ENCODE results near the gene VKORC1L1. TPM values are rescaled to one million over a fixed set of nuclear protein-coding genes. Genes with fewer than 3 reads are reported as not detected.

VKORC1L1 gene
- total RNA-seq, 1 donor from 2014 or later, result 15.7 TPM

GRCh38 chr7:65974191-65974801 is 101.4 kb downstream of the VKORC1L1 start:
- Histone ChIP-seq H3K9ac (ENCODE audit: low read depth in 1 of 3, low read length in 3 of 3) (no peak overlapping the region), H3K4me3 (ENCODE audit: low read length in 3 of 3) (no peak overlapping the region), H3K27me3 (ENCODE audit: control insufficient read depth in 3 of 3, insufficient read depth in 3 of 3, low read length in 3 of 3) (no peaks in the 10 kb centered on the region), H3K27ac (ENCODE audit: low read depth, low read length) (no peak overlapping the region), H3K9me3 (ENCODE audit: control insufficient read depth in 3 of 3, low read length in 3 of 3) (no peaks in the 10 kb centered on the region), H3K4me1 (ENCODE audit: control insufficient read depth in 3 of 3, insufficient read depth in 3 of 3, low read length in 3 of 3) (no peaks in the 10 kb centered on the region), H3K36me3 (ENCODE audit: control insufficient read depth in 3 of 3, insufficient read depth in 3 of 3, low read length in 3 of 3) (peaks cover 58 to 63% (median 61%) of the 10 kb centered on the region in 3 donors)

- Histone ChIP-seq H3K4me3 (ENCODE audit: low read length in 3 of 3) (no peak overlapping the region), H3K4me1 (ENCODE audit: control insufficient read depth in 3 of 3, insufficient read depth in 3 of 3, low read length in 3 of 3) (no peaks in the 10 kb centered on the region), H3K9ac (ENCODE audit: low read depth in 1 of 3, low read length in 3 of 3) (no peak overlapping the region), H3K27ac (ENCODE audit: low read depth, low read length) (no peak overlapping the region), H3K27me3 (ENCODE audit: control insufficient read depth in 3 of 3, insufficient read depth in 3 of 3, low read length in 3 of 3) (no peaks in the 10 kb centered on the region), H3K9me3 (ENCODE audit: control insufficient read depth in 3 of 3, low read length in 3 of 3) (no peaks in the 10 kb centered on the region), H3K36me3 (ENCODE audit: control insufficient read depth in 3 of 3, insufficient read depth in 3 of 3, low read length in 3 of 3) (peaks cover 57 to 62% (median 60%) of the 10 kb centered on the region in 3 donors)
Measured at GRCh38 chr7:65974876-65975275, 102.0 kb downstream of the VKORC1L1 start.

DNA sequence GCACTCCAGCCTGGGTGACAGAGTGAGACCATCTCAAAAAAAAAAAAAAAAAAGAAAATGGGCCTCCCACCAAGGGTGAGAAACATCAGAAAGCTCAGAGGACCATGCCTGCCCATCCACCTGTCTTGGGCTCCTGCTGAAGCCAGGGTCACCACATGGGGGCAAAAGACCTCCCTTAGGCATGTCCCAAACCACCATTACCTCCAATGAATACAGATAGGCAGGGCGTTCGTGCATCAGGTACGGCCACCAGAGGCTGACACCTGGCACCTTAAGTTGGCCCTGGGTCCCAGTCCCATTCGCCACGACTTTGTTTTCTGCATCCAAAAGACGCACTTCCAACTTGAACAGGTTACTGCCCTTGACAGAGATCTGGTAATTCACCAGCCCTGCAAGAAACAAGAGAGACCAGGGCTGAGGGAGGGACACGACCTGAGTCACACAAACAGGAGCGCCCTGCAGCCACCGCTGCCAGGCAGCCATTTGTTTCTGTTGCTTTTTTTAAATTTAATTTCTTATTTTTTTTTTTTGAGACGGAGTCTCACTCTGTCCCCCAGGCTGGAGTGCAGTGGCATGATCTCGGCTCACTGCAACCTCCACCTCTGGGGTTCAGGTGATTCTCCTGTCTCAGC is 103.1 kb downstream of the VKORC1L1 start:
- Histone ChIP-seq H3K36me3 (ENCODE audit: control insufficient read depth in 3 of 3, insufficient read depth in 3 of 3, low read length in 3 of 3) (peaks cover 50 to 56% (median 53%) of the 10 kb centered on the region in 3 donors), H3K4me1 (ENCODE audit: control insufficient read depth in 3 of 3, insufficient read depth in 3 of 3, low read length in 3 of 3) (peaks cover 5 to 9% (median 8%) of the 10 kb centered on the region in 3 donors), H3K9ac (ENCODE audit: low read depth in 1 of 3, low read length in 3 of 3) (no peak overlapping the region), H3K9me3 (ENCODE audit: control insufficient read depth in 3 of 3, low read length in 3 of 3) (no peaks in the 10 kb centered on the region), H3K4me3 (ENCODE audit: low read length in 3 of 3) (no peak overlapping the region), H3K27ac (ENCODE audit: low read depth, low read length) (no peak overlapping the region), H3K27me3 (ENCODE audit: control insufficient read depth in 3 of 3, insufficient read depth in 3 of 3, low read length in 3 of 3) (no peaks in the 10 kb centered on the region)

DNA sequence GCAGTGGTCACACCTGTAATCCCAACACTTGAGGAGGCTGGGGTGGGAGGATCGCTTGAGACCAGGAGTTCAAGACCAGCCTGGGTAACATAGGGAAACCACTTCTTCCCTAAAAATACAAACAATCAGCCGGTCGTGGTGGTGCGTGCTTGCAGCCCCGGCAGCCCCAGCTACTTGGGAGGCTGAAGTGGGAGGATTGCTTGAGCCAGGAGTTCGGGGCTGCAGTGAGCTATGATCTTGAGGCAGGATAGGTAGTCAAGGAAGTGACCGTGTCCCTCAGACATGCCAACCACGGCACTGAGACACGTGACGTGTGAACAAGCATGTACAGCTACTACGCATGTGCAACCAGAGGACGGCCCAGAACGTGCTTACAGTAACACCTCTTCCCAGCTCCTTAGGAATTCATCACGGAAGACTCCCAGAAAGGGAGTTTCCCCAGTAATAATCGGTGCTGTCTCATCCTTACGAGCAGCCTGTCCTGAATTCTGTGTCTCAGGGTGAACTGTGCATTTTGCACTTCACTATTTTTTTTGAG is 103.9 kb downstream of the VKORC1L1 start:
- Histone ChIP-seq H3K36me3 (ENCODE audit: control insufficient read depth in 3 of 3, insufficient read depth in 3 of 3, low read length in 3 of 3) (peaks cover 47 to 49% (median 48%) of the 10 kb centered on the region in 3 donors), H3K27me3 (ENCODE audit: control insufficient read depth in 3 of 3, insufficient read depth in 3 of 3, low read length in 3 of 3) (no peaks in the 10 kb centered on the region), H3K4me1 (ENCODE audit: control insufficient read depth in 3 of 3, insufficient read depth in 3 of 3, low read length in 3 of 3) (peaks cover 8 to 12% (median 9%) of the 10 kb centered on the region in 3 donors), H3K9me3 (ENCODE audit: control insufficient read depth in 3 of 3, low read length in 3 of 3) (no peaks in the 10 kb centered on the region), H3K4me3 (ENCODE audit: low read length in 3 of 3) (no peak overlapping the region), H3K9ac (ENCODE audit: low read depth in 1 of 3, low read length in 3 of 3) (no peak overlapping the region), H3K27ac (ENCODE audit: low read depth, low read length) (no peak overlapping the region)

DNA sequence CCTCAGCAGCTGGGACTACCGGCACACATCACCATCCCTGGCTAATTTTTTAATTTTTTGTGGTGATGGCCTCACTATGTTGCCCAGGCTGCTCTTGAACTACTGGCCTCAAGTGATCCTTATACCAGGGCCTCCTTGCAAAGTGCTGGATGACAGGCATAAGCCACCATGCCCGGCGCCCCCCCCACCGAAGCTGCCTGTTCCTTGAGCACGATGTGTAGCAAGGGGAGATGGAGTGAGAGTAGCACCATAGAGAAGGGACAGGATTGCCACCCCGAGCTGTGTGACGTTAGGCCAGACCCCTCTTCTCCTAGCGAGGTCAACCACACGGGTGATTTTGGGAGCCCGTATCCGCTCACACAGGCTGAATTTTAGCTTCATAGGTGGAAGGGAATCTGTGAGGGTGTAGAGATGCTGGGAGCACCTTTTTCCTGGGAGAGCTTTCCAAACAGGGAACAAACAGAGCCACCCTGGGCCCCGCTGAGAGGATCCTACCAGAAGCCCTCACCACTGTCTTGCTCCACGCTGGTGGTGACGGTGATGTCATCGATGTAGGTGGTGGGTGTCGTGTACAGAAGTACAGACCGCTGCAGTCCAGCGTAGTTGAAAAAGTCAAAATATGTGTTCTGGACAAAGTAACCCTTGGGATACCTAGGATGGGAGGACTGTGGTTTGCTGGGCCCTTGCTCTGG is 106.2 kb downstream of the VKORC1L1 start:
- Histone ChIP-seq H3K9ac (ENCODE audit: low read depth in 1 of 3, low read length in 3 of 3) (no peak overlapping the region), H3K4me3 (ENCODE audit: low read length in 3 of 3) (no peak overlapping the region), H3K9me3 (ENCODE audit: control insufficient read depth in 3 of 3, low read length in 3 of 3) (no peaks in the 10 kb centered on the region), H3K36me3 (ENCODE audit: control insufficient read depth in 3 of 3, insufficient read depth in 3 of 3, low read length in 3 of 3) (peaks cover 28 to 32% (median 31%) of the 10 kb centered on the region in 3 donors), H3K27ac (ENCODE audit: low read depth, low read length) (no peak overlapping the region), H3K4me1 (ENCODE audit: control insufficient read depth in 3 of 3, insufficient read depth in 3 of 3, low read length in 3 of 3) (peaks cover 13 to 19% (median 13%) of the 10 kb centered on the region in 3 donors), H3K27me3 (ENCODE audit: control insufficient read depth in 3 of 3, insufficient read depth in 3 of 3, low read length in 3 of 3) (no peaks in the 10 kb centered on the region)

DNA sequence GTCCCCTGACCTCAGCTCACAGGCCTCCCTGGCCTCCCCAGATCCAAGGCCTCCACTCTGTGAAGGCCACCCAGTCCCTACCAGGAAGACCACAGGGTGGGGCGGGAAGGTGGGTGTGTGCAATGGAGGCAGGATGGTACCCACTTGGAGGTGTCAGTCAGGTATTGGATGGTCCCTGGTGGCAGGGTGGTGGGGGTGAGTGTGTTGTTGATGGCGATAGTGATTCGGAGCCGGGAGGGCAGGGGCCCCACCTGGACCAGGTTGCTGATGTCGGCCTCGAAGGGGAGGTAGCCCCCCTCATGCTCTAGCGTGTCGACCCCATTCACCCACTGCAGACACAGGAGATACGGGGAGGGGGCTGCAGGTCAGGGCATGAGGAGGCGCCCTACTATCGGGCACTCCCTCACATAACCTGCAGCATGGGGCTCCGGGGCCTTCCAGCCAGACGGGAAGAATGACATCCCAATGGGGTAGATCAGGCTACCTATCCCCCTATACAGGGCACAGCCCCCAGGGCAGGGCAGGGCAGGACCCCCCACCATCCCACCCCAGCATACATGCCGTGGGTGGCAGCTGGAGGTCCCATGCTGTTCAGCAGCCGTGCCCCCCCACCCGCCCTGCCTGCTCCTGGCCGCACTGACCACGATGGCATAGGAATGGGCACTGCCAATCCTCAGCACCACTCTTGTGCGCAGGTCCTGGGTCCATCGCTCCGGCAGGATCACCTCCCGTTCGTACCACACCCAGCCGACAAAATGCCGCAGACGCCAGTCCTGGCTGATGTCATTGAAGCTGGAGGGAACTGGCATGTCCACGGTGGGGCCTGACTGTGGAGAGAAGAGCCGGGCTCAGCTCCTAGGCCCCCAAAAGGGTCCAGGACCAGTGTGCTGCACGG is 107.0 kb downstream of the VKORC1L1 start:
- Histone ChIP-seq H3K27me3 (ENCODE audit: control insufficient read depth in 3 of 3, insufficient read depth in 3 of 3, low read length in 3 of 3) (no peaks in the 10 kb centered on the region), H3K4me3 (ENCODE audit: low read length in 3 of 3) (peak overlapping the region in 1 of 3 donors; percentile 84), H3K9ac (ENCODE audit: low read depth in 1 of 3, low read length in 3 of 3) (peak overlapping the region in 1 of 3 donors; percentile 62), H3K9me3 (ENCODE audit: control insufficient read depth in 3 of 3, low read length in 3 of 3) (no peaks in the 10 kb centered on the region), H3K27ac (ENCODE audit: low read depth, low read length) (no peak overlapping the region), H3K4me1 (ENCODE audit: control insufficient read depth in 3 of 3, insufficient read depth in 3 of 3, low read length in 3 of 3) (peaks cover 13 to 19% (median 13%) of the 10 kb centered on the region in 3 donors), H3K36me3 (ENCODE audit: control insufficient read depth in 3 of 3, insufficient read depth in 3 of 3, low read length in 3 of 3) (peaks cover 20 to 24% (median 23%) of the 10 kb centered on the region in 3 donors)

DNA sequence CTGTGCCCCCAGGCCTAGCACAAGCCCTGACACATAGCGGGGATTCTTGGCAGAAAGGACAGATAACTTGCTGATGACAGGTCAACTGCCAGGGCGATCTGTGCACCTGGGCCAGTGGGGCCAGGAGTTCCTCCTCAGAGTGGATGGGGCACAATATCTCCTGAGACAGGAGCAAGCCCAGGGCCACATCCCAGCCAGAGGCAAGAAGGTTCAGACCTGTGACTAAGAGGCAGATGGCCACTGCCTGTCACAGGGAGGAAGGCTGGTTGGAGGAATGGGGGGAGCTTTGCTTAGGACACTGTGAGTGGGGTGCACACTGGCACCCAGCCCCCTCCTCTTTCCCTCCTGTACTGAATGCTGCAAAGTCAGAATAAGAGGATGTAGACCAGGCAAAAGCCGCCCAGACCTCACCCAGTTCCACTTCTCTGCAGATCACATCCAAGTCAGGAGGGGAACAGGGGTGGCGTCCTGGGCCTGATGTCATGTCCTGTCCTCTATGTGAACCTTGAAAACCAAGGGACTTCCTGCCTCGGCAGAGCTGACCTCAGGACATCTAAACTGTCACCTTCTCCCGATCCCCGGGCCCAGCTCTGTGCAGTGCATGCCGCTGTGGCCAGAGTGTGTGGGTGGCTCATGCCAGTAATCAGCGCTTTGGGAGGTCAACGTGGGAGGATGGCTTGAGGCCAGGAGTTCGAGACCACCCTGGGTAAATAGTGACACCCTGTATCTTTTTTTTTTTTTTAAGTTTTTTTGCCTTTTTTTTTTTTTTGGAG is 107.8 kb downstream of the VKORC1L1 start:
- Histone ChIP-seq H3K9me3 (ENCODE audit: control insufficient read depth in 3 of 3, low read length in 3 of 3) (no peaks in the 10 kb centered on the region), H3K9ac (ENCODE audit: low read depth in 1 of 3, low read length in 3 of 3) (peak overlapping the region in 2 of 3 donors; percentile 62 to 70), H3K27ac (ENCODE audit: low read depth, low read length) (no peak overlapping the region)

GRCh38 chr7:65981965-65982792 is 109.3 kb downstream of the VKORC1L1 start, which contains the start of gene GUSB:
Gene GUSB (minus strand): TSS chr7:65982213. CDS start chr7:65982183, 30 bp downstream.
- H3K4me1 ChIP-seq (ENCODE audit: control insufficient read depth in 3 of 3, insufficient read depth in 3 of 3, low read length in 3 of 3), result peaks cover 13 to 19% (median 13%) of the 10 kb centered on the region in 3 donors
- H3K4me3 ChIP-seq (ENCODE audit: low read length in 3 of 3), result peak within 1 kb of the TSS; percentile 79 to 84 (median 83)
- no peaks in the 10 kb centered on the region for H3K9me3 ChIP-seq (ENCODE audit: control insufficient read depth in 3 of 3, low read length in 3 of 3)
- peak within 1 kb of the TSS; percentile 83 to 92 (median 91) for H3K9ac ChIP-seq (ENCODE audit: low read depth in 1 of 3, low read length in 3 of 3)
- peaks cover 9 to 12% (median 10%) of the 10 kb centered on the region in 3 donors for H3K36me3 ChIP-seq (ENCODE audit: control insufficient read depth in 3 of 3, insufficient read depth in 3 of 3, low read length in 3 of 3)
- no peaks in the 10 kb centered on the region for H3K27me3 ChIP-seq (ENCODE audit: control insufficient read depth in 3 of 3, insufficient read depth in 3 of 3, low read length in 3 of 3)
- peak within 1 kb of the TSS; percentile 69 for H3K27ac ChIP-seq (ENCODE audit: low read depth, low read length)

More for the DNA sequence above, 107.8 kb downstream of the VKORC1L1 start:
- H3K4me3 ChIP-seq (ENCODE audit: low read length in 3 of 3), result peak overlapping the region; percentile 79 to 84 (median 83)
- peaks cover 13 to 19% (median 13%) of the 10 kb centered on the region in 3 donors for H3K4me1 ChIP-seq (ENCODE audit: control insufficient read depth in 3 of 3, insufficient read depth in 3 of 3, low read length in 3 of 3)
- H3K36me3 ChIP-seq (ENCODE audit: control insufficient read depth in 3 of 3, insufficient read depth in 3 of 3, low read length in 3 of 3), result peaks cover 17 to 20% (median 20%) of the 10 kb centered on the region in 3 donors
- H3K27me3 ChIP-seq (ENCODE audit: control insufficient read depth in 3 of 3, insufficient read depth in 3 of 3, low read length in 3 of 3), result no peaks in the 10 kb centered on the region

Data from skeletal muscle tissue (tissue), 4 donors.